ENCODE results near the gene PIP5K1A.

- TF ChIP-seq, protein P1, sequence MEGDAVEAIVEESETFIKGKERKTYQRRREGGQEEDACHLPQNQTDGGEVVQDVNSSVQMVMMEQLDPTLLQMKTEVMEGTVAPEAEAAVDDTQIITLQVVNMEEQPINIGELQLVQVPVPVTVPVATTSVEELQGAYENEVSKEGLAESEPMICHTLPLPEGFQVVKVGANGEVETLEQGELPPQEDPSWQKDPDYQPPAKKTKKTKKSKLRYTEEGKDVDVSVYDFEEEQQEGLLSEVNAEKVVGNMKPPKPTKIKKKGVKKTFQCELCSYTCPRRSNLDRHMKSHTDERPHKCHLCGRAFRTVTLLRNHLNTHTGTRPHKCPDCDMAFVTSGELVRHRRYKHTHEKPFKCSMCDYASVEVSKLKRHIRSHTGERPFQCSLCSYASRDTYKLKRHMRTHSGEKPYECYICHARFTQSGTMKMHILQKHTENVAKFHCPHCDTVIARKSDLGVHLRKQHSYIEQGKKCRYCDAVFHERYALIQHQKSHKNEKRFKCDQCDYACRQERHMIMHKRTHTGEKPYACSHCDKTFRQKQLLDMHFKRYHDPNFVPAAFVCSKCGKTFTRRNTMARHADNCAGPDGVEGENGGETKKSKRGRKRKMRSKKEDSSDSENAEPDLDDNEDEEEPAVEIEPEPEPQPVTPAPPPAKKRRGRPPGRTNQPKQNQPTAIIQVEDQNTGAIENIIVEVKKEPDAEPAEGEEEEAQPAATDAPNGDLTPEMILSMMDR (IDR thresholded peaks at IDR 0.05): no peak
- TF ChIP-seq POLR2A (IDR thresholded peaks at IDR 0.05): no peak
Measured at GRCh38 chr1:151158326-151158725, 40.0 kb upstream of the PIP5K1A start.
